Activated T-helper 9 cell treated with anti-CD3 and anti-CD28 coated beads, Interleukin-2, amount 50 U/mL, for 16 hours (primary cell): ENCODE measurements around the gene ISCU.
"Not testable (repeated sequence)": the region's sequence is repeated elsewhere in the genome, so short reads cannot be mapped to it uniquely, and the experiment has no call there.

Experiments used
- DNase-seq: peaks from one replicate; pipeline ENCODE4 v3.0.0-alpha.2; 2020; ENCODE audit warnings: low read depth

The ISCU gene

DNA sequence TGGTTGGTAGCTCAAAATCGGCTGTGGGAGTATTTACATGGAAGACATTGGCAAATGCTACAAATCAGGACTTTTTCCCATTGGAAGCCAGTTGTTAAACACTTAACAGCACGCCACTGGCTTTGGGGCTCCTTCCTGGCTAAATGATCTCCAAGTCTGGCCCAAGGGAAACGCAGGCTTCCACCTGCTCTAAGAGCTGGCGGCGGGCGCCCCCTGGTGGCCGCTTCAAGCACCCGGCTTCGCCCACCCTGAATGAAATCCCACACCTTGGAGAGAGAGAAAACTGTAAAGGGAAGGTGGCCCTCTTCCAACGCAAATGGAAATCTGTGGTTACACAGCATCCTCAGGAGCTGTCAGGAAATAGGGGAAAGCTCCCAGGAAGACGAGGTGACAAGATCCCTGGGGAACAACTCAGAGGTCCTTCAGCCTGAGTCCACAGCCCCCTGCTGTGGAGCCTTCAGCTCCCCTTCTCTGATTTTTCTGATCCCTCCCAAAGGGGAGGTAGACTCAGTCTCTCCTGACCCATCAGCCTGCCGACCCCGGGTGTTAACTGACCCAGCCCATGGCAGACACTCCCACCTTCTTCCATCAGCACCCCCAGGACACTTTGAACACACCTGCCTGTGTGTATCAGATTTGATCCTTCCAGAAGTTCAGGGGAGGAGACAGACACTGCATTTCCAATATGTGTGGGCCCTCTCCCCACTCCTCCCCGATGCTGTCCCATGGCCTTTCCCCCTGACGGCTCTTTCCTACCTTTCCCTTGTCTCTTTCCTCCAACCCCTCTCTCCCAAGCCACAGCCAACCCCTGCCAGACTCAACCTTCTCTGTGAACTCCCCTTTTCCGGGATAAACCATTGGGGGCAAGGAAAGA is 55.9 kb downstream of the ISCU start:
- DNase-seq, result peak; percentile 70

DNA sequence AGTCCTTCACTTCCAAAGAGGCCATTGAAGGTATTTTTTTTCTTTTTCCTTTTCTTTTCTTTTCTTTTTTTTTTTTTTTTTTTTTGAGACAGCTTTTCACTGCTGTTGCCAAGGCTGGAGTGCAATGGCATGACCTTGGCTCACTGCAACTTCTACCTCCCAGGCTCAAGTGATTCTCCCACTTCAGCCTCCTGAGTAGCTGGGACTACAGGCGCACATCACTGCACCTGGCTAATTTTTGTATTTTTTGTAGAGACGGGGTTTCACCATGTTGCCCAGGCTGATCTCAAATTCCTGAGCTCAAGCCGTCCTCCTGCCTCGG is 56.5 kb downstream of the ISCU start:
- not testable (repeated sequence) for DNase-seq
